ENCODE data around the gene MMP25. TPM values are rescaled to one million over a fixed set of nuclear protein-coding genes. Genes with fewer than 3 reads are reported as not detected.

Gene MMP25
- total and polyA plus RNA-seq, 9 of the 15 experiments (the other 6 are each of a cell fraction or from before 2014, with no cell fraction given), result 0.03 to 0.04 TPM; not detected in 7

DNA sequence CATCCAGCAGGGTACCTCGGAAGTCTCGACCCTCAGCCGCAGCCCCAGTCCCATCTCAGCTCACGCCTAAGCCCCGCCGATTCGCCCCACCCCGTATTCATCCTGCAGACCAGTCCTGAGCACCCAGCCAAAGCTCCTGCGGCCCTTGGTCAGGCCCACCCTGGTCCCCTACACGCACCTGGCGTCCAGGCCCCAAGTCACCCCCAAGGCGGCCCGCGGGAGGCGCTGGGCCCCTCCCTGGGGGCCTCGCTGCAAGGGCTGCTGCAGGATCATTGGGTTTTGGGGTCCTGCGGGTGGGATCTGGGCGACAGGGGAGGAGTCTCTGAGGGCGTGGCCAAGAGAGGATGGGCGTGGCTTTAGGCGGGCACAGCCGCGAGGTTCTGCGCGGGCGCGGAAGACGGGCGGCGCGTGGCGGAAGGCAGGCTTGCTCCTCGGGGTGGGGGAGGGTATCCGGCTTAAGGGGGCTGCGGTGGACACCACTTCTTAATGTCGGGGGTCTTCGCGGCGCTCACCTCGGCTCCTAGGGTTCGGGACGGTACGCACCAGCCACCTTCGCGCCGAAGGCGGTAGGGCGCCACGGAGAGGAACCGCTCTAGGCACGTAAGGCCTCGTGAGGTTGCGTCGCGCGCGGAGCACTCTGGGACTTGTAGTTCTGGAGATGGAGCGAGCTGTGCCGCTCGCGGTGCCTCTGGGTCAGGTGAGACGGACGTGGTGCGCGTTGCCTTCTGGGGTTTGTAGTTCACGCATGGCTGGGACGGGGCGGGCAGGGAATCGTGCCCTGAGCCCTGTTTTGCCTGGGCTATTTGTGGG, 22.5 kb upstream of the MMP25 start, which contains the start of the genes HCFC1R1 and THOC6 (continued):
- TF ChIP-seq CEBPZ (IDR thresholded peaks at IDR 0.05; ENCODE audit: borderline replicate concordance, low read depth, low read length) (no peak), RBM22 (IDR thresholded peaks at IDR 0.05; ENCODE audit: low read depth, low read length, poor library complexity, severe bottlenecking) (peak; percentile 90), ELF1 (tag; IDR thresholded peaks at IDR 0.05) (peak; percentile 82), NONO (IDR thresholded peaks at IDR 0.05; ENCODE audit: low read depth in 2 of 2, low read length in 1 of 2) (peak in 1 of 2 experiments; percentile 85; a peak in 2 of 4 replicates), GATAD2A (IDR thresholded peaks at IDR 0.05) (no peak), GTF3C2 (IDR thresholded peaks at IDR 0.05; ENCODE audit: borderline replicate concordance, extremely low read depth, insufficient read length) (no peak), CBX5 (IDR thresholded peaks at IDR 0.05; ENCODE audit: borderline replicate concordance, low read depth) (no peak), SMARCC2 (IDR thresholded peaks at IDR 0.05; ENCODE audit: low read depth) (no peak), SMARCB1 (IDR thresholded peaks at IDR 0.05; ENCODE audit: insufficient read length, low read depth) (no peak), ELF2 (CRISPR knock-in tag; IDR thresholded peaks at IDR 0.05) (0 out of 2 replicates have a peak, but pooled peaks have one; percentile 25), POLR2A (conservative IDR thresholded peaks at IDR 0.05) (peak; percentile 95), SNIP1 (IDR thresholded peaks at IDR 0.05; ENCODE audit: low read depth) (no peak), GABPB2 (CRISPR knock-in tag; conservative IDR thresholded peaks at IDR 0.05) (no peak)
- TF ChIP-seq, protein P1, sequence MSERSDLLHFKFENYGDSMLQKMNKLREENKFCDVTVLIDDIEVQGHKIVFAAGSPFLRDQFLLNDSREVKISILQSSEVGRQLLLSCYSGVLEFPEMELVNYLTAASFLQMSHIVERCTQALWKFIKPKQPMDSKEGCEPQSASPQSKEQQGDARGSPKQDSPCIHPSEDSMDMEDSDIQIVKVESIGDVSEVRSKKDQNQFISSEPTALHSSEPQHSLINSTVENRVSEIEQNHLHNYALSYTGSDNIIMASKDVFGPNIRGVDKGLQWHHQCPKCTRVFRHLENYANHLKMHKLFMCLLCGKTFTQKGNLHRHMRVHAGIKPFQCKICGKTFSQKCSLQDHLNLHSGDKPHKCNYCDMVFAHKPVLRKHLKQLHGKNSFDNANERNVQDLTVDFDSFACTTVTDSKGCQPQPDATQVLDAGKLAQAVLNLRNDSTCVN (CRISPR knock-in tag; IDR thresholded peaks at IDR 0.05), result no peak

All from K562 (cell line).